HG02759 (cell line): Measurements from ENCODE around the gene CSTF2T.
"Not testable (repeated sequence)": the region's sequence is repeated elsewhere in the genome, so short reads cannot be mapped to it uniquely, and the experiment has no call there.

Source experiments
- ATAC-seq: cut with Tn5 transposase; IDR thresholded peaks from one replicate; pipeline ENCODE4 v1.9.1; 2021; ENCODE audit warnings: mild to moderate bottlenecking, moderate library complexity; ENCODE audit not compliant: unreplicated experiment

The CSTF2T gene

GRCh38 chr10:51698473-51699063 lies 827 bp downstream of the CSTF2T start:
- no peak for ATAC-seq

DNA sequence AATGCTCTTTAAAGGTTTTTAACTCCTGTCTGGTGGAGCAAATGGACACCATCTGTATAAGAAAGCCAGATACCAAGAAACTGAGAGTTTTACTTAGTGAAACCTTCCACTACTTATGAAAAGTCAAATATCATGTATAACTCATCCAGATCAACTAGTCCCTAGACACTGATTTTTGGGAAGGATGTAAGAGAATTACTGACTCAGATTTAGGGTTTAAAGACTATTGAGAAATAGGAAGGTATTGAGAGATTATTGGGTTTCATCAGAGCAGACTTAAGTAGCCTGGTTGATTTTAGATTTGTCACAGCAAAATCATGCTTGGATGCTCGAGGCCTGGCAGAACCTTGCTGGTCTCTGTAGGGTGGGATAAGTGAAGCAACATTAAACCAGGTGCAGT lies 3.1 kb downstream of the CSTF2T start:
- ATAC-seq, result no peak

DNA sequence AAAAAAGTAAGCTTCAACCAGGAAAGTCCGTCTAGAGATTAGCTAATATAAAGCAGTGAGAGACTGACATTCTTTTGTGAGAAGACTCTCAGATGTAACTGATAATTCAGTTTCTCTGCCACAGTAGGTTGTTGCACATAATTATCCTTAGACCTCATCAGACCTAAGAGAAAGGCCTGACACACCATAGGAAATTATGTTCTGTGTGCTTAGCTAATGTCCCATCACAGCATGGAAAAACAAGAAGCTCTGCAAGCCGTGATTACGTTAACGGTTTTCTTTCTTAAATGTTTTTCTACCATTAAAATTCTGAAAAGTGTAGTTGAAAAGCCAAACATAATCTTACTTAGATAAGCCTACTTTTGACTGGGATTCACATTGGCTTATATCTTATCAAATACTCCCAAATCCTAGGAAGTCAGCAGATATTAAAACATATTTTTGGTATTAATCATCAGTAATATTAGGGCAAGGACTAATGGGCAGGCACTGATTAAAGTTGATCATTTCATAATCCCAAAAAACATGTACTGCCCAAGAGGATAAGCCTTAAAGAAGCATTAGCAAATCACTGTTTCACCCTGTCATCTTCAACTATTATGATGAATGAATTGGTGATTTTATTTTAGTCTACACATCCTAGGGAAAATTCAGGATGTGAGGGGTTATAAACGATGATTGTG lies 5.2 kb downstream of the CSTF2T start:
- ATAC-seq, result no peak

- ATAC-seq, result no peak
These were observed 8.3 kb downstream of the CSTF2T start for GRCh38 chr10:51691135-51691534.

DNA sequence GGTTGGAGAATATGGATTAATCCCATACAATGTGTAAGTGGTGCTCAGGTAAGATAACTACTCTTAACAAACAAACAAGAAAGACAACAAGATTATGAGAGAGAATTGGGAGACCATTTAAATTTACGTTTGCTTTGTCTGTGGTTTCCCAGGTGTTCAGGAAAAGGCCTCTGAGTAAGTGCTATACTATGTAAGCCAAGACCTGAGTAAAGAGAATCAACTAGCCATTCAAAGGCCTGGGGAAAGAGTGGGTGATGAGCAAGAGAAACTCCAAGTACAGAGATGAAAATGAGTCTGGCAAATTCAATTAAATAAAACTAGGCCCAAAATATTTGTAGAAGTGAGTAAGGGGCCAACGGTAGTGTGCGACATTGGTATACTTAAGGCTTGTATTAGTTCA lies 9.9 kb downstream of the CSTF2T start:
- no peak for ATAC-seq

DNA sequence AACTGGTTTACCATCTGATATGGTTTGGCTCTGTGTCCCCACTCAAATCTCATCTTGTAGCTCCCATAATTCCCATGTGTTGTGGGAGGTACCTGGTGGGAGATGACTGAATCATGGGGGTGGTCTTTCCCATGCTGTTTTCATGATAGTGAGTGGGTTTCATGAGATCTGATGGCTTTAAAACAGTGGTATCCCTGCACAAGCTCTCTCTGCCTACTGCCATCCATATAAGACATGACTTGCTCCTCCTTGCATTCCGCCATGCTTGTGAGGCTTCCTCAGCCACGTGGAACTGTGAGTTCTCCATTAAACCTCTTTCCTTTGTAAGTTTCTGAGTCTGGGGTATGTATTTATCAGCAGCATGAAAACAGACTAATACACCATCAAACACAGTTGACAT lies 10.6 kb downstream of the CSTF2T start:
- not testable (repeated sequence) for ATAC-seq

DNA sequence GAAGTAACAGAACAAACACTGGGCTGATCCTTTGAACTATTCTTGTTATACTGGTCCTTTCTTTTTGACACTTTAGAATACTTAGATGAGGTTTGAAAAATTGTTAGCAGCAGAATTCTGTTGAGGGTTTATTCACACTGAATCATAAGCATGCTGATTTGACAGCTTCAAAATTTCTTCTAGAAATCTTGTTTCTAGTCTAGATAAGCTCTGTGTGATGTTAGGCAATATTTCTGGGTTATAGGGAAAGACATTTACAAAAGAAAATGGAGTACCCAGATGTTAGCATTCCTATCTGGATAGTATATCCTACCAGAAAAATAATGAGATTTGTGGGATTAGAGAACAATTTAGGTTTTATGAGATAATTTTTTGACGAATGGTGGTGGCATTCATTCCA lies 12.1 kb downstream of the CSTF2T start:
- no peak for ATAC-seq

DNA sequence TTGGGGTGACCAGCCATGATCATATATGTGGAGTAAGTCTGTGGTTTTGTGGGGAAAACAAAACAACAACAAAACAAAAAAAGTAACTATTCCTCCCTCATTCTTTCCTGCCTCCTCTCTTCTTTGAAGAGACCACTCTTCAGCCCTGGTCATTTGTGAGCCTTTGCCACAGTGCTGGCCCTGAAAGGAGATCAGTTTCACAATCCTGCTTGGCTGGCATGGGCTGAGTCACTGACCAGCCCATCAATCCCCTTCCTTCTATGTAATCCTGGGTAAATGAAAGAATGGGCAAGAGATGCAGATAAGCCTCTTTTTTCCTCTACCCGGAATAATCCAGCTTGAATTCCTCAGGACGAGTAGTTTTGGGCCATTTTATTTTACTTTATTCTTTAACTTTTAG lies 13.6 kb downstream of the CSTF2T start:
- ATAC-seq, result no peak

GRCh38 chr10:51683031-51683691 lies 16.2 kb downstream of the CSTF2T start:
- ATAC-seq, result no peak

DNA sequence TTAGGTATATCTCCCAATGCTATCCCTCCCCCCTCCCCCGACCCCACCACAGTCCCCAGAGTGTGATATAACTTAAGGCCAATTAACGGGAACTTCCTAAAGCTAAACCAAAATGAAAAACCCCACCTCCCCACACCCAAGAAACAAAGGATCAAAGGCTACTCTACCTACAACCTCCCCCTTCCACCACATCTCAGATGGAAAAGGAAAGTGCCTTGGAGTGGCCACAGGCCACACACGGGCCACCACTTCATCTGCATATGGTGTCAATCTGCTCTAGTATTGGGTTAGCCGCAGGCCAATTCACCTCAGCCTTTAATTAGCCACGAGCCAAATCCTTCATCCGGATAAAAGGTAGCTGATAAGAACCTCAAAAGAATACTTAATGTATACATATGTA lies 19.6 kb downstream of the CSTF2T start:
- ATAC-seq, result no peak

- no peak for ATAC-seq
These were observed 24.3 kb downstream of the CSTF2T start for GRCh38 chr10:51675088-51675487.

- ATAC-seq, result no peak
These were observed 27.3 kb downstream of the CSTF2T start for GRCh38 chr10:51672039-51672535.

DNA sequence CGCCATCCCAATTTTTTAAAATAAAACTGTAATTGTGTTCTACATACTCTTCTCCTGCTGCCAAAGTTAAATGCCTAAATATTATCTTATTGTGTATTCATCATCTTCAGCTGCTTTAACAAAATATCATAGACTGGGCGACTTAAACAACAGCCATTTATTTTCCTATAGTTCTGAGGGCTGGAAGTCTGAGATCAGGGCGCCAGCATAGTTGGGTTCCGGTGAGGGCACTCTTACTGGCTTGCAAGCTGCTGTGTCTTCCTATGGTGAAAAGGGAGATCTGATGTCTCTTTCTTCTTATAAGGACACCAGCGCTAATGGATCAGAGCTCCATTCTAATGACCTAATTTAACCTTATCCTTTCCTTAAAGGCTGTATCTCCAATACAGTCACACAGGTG lies 30.4 kb downstream of the CSTF2T start:
- no peak for ATAC-seq

DNA sequence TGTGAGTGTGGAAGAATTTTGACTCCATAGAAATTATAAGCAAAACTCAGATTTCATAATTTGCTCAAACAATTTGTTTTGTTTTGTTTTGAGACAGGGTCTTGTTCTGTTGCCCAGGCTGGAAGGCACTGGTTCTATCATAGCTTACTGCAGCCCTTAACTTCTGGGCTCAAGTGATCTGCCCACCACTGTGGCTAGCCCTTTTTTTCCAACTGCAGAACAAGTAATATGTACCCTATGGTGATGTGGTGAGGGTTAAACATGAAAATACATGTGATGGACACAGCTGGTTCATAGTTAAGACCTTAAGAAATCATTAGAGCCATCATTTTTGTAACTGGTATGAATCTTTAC lies 31.1 kb downstream of the CSTF2T start:
- ATAC-seq, result no peak

DNA sequence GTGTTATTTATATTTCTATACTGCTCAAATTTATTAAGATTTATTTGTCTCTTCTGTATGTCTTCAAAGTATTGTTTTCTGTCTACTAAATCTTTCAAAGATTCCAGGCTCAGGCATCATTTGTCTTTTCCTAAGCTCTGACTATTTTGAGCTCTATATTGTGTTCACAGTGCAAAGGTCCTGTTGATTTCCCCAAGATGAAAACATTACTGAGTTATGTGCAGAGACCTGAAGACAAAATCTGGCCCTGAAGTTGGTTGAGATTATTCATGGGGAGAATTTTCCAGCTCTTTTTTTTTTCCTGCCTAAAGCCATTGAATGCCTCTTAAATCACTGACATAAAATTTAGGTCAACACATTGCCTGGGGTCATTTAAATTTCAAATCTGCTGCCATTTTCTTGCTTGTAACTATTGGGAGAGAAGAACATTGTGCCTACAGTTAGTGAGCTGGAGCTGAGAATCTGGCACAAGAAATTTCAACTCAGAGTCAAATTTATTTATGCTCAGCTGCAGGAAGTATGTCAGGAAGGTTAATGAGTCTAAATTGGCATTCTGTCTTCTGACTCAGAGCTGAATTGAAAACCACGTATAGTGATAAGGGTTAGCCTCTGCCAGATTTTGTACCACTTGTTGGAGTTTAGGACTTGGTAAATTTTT lies 31.6 kb downstream of the CSTF2T start:
- no peak for ATAC-seq

DNA sequence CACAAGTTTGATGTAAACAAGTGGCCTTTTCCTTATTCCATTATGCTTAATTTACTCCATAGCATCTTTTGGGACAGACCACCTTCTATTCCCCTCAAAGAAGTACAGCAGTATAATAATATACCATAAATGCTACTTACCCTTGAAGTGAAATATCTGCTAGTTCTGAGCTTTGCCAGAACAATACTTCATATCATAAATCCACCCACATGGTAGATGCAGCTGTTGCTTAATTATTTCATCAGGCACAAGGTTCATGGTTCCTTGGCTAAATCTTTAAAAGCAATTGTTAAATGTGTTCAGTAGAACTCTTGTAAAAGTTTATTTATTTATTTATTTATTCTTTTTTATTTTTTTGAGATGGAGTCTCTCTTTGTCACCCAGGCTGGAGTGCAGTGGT lies 32.9 kb downstream of the CSTF2T start:
- ATAC-seq, result no peak

DNA sequence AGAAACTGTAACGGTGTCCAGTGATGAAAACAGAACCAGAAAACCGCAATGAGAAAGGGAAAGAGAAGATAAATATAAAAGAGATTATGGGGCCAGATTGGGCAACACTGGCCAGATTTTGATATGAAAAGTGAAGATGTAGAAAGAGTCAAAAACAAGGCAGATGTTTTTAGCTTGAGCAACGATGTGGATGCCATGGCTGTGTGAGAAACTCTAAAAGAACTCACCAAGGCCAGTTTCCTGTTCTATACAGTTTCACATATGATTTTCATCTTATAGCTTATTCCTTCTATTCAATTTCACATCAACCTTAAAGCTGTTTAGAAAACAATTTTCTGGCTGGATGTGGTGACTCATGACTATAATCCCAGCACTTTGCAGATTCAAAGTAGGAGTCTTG lies 36.3 kb downstream of the CSTF2T start:
- no peak for ATAC-seq

GRCh38 chr10:51659344-51659743 lies 40.1 kb downstream of the CSTF2T start:
- ATAC-seq, result no peak

DNA sequence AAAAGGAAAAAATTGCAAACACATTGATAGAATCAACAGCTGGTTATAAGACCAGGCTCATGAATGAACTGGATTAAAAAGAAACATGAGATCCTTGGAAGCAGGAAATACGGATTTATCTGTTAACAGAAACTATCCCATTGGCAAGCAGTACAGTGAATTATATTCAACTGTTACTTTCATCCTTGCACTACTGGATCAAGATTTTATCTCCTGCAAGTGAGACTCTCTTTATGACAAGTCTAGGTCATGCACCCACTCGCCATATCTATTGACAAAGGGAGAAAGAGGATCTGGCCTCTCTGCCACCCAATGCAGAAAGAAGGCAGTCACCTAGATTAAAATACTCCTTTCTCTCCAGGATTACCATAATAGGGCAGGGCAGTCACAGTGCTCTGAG lies 41.4 kb downstream of the CSTF2T start:
- ATAC-seq, result no peak

GRCh38 chr10:51656503-51656902 lies 42.9 kb downstream of the CSTF2T start:
- ATAC-seq, result no peak

- no peak for ATAC-seq
These were observed 44.5 kb downstream of the CSTF2T start for GRCh38 chr10:51654918-51655317.

DNA sequence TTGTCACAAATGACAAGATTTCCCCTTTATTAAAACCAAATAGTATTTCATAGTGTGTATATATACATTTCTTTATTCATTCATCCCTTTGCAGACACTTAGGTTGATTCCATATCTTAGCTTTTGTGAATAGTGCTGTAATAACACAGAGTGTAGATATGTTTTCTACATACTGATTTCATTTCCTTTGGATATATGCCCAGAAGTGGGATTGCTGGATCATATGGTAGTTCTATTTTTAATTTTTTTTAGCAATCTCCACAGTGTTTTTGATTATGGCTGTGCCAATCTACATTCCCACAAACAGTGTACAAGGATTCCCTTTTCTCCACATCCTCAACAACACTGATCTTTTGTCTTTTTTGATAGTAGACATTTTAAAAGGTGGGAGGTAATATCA lies 46.4 kb downstream of the CSTF2T start:
- no peak for ATAC-seq
